OCI-M2 (cell line): Measurements from ENCODE around the gene MEN1.

Source experiments
- DNase-seq: peaks from one replicate; lab custom pipeline; 2025; ENCODE audit not compliant: unreplicated experiment; lab: John Stamatoyannopoulos, UW

The MEN1 gene

DNA sequence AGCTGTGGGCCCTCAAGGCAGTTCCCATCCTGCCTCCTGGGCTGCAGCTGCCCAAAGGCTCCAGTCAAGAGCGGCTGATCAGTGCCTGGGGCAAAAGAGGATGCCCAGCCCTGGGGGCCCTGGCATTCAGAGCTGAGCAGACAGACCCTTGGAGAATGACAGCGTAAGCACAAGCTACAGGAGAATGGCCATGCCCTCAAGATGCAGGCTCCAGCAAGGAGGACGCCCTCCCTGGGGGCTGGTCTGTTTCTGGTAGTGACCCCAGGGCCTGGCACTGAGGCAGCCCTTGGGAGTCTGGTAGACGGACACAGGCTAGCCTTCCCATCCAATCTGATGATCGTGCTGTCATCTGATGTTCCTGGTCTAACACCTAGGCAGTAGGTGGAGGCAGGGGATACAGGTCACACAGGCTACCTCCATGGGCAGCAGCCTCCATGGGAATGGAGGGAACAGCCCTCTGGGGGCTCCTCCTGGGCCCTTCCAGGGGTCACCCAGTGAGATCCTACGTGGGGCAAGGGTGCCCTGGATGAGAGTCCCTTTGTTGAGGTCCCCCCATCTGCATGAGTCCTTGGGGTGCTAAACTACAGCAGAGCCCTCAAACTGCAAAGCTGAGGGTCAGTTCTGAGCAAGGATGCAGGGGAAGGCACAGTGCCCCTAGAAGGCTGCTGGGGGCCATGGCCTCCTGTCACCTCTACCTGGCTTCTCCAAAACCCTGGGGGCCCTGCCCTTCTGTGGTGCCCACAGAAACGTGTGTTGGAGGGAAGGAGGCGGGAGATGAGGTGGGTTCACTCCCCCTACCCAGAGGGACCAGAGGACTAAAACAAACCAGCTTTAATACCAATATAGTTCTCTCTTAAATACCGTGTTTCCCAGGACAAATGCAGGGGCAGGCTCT is 21.8 kb downstream of the MEN1 start:
- DNase-seq, result no peak

DNA sequence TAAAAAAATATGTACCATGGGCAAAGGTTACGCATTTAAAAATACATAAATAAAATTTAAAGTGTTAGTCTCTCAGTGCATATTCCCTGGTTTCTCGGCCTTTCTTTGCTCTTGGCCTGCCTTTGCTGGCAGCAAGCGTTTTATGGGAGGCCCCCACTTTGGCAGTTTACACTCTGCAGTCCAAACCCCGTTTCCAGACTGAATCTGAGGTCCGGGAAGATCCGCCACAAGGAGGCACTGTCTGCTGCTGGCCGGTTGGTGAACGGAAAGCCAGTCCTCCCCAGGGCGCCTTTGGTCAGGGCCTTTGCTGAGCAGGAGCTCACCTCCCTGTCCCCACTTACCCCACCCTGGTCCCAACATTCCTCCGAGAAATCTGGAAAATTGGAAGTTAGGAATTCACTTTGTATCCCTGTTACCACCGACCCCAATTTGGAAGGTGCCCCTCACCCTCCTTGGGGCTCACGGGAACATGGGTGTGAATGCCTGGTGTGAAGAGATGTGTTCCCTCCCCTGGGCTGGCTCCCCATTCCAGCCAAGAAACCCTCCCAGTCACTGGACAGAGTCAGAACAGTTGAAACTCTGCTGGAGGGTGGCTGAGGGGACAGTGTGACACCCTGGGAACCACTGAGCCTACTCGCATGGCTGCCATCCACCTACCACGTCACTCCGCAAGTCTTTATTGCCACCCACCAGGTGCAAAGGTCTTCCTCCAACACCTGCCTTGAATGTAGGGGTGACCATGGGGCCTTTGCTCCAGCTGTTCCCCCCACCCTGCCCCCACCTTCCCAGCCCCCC is 22.6 kb downstream of the MEN1 start:
- DNase-seq, result no peak

DNA sequence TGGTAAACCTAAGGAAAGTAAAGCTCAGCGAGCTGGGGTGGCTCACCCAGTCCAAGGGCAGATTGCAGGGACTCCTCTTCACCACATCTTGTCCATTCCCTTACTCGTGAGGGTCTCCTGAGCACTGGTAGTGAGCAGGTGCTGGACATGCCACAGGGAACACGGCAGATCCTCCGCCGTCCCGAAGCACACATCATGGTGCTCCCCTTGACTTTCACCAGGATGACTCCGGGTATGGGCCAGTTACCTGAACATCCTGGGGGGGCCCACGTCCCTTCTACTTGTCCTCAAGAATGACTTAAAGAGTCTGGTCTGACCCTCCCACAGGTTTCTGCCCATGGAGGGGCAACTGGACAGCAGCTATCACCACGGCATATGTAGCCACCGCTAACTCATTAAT is 24.0 kb downstream of the MEN1 start:
- no peak for DNase-seq

DNA sequence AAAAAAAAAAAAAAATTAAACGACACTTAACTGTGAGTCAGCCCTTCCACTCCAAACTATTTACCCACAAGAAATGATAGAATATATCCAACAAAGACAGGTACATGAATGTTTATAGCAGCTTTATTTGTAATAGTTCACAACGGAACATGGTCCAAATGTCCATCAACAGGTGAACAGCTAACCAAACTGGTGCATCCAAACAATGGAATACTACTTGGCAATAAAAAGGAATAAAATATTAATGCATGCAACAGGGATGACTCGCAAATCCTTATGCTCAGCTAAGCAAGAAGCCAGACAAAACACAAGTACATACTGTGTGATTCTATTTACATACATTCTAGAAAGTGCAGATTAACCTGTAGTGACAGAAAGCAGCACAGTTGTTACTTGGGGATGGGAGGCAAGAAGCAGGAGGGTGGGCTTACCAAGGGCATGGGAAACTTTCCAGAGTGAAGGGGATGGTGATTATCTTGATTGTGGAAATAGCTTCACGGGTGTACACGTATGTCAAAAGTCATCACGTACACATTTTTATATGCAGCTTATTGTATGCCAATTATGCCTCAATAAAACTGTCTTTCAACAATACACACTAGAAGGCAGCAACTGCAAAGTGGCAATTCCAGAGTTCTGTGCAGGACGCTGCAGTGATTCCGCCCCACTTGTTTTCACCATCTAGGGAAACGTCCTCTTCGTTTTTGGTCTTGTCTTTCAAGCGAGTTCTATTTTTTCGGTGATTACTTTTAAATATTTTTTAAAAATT is 25.4 kb downstream of the MEN1 start:
- DNase-seq, result no peak

DNA sequence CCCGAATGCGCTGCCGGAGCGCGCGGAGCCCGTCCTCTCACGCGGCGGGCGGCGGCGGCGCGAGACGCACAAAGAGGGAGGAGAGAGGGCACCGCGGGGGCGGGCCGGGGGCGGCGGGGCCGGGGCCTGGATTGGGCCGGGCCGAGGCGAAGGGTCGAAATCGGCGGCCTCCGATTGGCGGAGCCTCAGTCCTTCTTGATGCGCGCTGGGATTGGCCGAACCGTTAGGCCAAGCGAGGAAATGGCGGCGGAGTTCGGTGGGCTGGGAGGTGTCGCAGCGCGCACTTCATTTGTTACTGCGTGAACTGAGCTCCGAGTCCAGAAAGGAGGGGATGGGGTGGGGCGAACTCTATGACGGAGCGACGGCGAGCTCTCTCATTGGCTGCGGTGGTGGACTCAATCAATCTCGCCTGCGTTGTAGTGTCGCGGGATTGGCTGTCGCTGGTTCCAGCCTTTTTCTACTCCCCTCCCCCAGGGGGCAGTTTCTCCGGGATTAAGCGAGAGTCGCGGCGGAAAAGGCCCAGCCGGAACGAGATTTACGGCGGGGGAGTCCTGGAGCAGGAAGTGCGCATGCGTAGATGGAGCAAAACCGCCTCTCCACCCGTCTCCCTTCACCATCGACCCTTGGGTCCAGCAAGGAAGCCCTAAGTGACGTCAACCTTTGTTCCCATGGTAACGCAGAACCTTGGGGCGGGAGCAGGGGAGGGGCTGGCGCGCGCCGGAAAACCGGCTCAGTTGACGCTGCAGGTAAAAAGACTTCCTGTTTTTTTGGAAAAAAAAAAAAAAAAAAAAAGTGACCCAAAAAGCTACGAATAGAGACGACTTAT is 31.7 kb downstream of the MEN1 start, which contains the start of gene SF1:
Gene SF1 (minus strand): TSS at position 70 of the 826 bp plus-strand sequence. CDS start 150 bp downstream, outside the sequence.
- DNase-seq, result peak; percentile 87

DNA sequence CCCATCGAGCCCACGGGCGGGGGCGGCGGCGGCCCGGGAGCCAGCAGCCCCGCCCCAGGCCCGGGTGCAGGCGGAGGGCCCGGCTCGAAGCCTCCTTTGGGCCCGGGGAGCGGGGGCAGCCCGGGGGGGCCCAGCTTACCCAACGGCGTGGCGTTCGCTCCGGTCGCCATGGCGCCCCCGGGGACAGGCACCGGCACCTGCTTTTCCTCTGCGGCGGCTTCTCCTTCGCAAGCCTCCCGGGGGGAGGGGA is 32.2 kb downstream of the MEN1 start:
- no peak for DNase-seq

DNA sequence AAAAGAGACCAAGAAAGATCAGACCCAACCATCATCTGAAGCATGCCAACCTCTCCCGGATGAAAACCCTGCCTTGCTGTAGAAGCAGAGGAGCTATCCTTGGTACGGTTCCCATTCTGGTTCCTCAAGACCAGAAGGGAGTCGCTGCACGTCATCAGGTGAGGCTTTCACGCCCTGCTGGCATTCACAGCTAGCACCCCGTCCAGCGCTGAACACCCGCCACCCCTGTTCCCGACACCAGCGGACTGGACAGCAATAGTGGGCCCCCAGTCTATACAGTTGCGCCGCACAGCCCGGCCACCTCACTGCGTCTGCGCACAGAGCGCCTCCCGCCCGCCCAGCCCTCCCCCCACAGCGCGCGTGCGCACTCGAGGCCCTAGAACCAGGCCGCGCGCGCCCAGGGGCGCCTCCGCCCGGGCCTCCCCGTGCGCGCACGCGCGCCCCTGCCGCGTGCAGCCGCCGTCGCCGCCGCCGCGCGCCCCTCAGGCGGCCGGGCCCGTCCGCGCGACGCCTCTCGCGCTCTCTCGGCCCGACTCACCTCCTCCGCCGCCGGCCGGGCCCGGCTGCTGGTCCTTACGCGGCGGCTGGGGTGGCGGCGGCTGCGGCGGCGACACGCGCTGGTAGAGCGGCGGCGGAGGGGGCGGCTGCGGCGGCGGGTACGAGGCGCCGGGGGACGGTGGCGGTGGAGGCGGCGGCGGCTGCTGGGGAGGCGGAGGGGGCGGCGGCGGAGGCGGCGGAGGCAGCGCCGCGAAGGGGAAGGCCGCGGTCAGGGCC is 32.7 kb downstream of the MEN1 start:
- DNase-seq, result no peak

DNA sequence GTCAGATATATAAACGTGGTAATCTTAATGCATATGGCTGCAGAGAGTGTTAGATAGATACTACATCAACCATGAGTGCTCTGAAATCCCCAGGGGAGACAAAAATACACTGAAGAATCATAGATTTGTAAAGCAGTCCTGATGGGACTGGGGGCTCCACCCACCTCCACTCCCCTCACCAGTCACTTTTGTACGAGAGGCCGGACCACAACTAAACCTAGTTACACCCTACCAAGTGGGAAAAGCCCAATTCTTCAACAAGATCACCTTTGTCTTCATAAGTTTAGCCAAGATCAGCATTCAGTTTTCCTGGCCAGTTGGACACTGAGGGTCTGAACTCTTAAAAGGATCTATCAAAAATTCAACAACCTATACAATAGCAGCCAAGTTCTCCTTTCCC is 33.5 kb downstream of the MEN1 start:
- DNase-seq, result no peak

DNA sequence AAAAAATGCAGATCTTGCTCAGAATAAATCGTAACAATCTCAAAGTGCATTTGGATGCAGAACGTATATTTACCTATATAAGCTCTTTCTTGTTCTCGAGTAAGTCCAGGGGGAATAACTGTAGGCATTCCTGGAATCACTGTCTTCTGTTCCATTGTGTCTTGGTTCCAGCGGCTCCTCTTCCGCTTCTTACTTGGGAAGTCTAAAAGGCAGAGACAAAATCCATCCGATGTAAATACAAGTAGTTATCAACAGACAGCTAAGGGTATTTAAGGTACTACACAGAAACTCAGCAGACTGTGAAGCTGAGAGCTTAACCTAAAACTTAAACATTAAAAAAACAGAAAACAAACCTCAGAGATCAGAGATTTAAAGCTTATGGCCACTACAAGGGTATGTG is 33.9 kb downstream of the MEN1 start:
- DNase-seq, result no peak

DNA sequence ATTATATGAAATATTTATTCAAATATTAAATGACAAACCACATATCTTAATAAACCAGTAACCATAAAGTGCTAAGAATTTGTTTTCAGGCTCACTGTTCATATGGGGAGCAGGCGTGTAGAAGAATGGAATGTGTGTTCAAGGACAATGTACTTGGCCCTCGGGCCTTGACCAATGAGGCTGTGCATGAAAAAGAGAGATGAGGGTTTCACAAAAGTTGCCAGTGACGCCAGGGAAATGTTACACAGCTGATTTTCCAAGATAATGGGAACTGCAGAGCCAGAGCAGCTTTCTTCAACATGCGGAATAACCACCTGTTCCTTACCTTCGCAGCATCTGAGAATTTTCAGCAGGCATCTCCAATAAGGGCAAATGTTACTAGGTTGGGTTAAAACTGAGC is 36.2 kb downstream of the MEN1 start:
- DNase-seq, result no peak

DNA sequence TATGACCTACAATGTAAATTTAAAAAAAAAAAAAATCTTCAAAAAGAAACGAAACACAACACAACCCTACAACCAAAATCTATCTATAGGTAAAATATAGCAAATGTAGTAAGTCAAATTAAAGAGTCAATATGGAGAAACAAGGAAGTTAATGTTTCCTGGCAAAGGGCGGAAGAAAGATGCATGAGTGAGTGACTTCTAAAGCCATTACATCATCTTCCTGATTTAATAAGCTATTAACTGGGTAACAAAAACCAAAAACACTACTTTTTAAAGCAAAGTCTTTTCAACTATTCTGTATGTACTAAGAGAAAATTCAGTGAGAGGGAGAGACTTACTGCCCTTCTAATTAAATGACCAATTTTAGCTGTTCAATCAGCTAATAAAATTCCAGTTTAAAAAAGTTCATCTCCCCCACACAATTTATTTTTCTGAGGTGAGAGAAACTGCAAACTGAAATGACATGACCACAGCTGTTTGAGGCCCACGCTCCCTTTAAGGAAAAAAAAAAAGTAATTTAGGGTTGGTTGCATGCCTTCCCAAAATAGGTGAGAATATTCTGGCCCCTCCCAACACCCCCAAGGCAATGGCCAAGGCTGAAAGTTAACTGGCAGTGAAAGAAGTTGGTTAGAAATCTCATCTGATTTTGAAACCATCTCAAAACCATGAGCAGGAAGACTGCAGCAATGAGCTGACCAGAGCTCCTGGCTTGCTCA is 37.9 kb downstream of the MEN1 start:
- no peak for DNase-seq

DNA sequence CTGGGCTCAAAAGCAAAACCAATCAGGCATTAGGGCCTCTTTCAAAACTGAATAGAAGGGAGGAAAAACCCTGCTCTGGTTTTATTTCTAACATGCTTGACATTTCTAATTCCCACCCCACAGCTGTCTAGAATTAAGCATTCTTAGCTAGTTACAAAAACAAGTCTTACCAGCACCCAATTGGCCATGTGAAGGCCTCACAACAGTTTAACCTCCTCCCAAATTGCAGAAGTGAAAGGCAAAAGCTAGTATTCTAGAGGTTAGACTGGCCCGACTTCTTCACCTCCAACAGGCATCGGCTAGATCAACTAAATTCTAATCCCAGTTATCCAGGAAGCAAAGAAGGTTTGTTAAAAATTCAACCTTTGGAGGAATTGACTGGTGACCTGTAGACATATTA is 38.5 kb downstream of the MEN1 start:
- DNase-seq, result no peak

DNA sequence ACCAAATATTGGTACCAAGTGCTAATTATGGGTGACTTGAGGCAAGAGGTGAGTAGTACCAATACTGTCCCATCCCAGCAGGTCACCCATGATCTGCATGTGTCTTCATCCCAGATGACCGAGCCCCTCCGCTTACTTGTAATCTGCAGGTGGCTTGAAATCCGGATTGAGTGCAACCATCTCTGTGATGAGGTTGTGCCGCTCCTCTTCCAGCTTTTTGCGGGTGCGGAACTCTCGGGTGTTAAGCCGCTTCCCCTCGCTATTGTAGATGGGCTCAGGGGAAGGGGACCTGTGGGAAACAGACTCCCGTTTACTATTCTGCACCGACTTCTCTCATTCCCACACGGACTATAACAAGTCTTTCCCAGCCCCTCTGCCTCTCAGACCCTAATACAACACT is 40.2 kb downstream of the MEN1 start:
- DNase-seq, result no peak

DNA sequence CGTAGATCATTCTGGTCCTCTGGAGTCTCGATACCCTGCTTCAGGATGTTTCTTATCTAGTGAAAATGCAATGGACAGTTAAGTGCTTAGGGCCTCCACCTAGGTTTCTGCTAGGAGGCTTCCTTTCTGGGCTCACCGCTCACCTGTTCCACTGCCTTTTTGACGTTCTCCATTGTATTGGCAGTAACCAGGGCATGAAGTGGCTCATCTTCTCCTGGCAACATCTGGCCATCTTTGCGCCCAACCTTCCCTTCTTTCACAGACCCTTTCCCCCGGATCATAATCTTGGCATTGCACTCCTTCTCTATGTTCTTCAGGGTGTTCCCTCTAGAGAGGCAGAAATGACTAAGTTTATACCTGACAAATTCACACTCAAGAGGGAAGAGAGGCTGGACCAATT is 41.1 kb downstream of the MEN1 start:
- DNase-seq, result no peak

DNA sequence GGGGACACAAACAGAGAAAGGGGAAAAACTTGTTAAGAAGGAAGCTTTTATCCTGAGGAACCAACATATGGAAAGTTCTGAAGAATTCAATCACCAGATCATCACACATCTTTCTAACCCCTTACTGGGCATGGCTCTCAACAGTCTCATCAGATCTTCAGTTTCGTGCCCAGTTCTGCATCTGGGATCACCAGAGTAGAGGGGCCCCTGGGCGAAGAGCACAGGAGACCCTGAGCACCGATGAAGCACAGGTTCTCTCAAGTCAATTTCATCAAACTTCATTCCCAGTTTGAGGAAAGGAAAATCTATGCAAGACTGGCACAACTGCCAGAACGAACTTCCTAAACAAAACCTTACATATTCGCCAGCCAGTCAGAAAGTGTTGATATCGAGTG is 42.1 kb downstream of the MEN1 start:
- no peak for DNase-seq

DNA sequence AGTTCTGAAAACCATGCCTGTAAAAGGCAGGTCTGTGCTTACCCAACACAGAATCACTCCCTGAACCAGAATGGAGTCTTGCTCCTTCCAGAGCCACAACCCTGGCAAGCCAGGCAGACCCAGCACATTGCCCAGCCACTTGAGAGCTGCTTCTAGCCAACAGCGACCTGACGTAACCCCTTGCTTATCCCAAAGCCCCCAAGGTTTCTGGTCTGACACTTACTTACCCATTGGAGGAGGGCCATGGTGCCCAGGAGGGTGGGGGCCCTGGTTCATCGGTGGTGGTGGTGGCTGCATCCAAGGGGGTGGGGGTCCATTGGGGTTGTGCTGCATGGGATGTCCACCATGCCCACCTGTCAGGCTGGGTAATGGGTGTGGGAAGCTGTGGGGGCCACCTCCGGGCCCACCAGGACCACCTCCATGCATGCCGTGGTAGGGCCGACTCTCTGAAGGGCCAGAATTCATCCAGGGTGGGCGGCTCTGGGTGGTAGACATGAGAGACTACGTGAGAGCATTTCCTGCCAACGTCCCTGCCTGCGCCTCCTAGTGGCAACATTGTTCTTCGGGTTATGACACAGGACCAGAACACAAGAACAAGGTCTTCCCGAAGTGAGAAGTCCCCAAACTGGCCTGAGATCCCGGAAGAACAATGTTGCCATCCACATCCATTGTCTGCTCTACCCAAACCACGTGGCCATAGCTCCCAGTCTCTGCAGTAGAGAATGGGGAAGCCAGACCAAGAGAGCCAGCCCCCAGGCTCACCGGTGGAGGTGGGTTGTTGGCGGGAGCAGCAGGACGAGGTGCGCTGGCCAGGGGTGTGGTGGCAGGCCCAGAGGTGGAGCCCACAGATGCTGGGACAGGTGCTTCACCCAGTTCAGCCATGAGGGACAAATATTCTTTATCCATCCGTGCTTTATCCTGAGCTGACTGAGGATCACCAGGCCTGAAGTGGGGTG is 42.7 kb downstream of the MEN1 start:
- no peak for DNase-seq

DNA sequence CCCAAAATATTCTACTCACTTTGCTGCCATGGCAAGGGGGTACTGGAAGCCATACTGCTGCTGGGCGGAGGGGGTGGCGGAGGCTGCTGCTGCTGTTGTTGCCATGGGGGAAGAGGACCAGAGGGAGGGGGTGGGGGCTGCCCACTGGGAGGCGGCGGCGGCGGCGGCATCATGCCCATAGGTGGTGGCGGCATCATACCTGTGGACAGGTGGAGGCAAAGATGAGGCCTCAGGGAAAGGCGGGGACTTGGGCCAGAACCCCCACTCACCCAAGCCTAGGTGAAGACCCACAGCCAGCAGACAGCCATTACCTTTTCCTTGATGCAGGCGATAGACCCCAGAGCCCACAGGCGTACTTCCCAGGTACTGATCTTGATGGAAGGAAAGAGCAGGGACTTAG is 43.5 kb downstream of the MEN1 start:
- DNase-seq, result no peak
